Measurements from ENCODE around the gene SMAD3.

SMAD3 gene

DNA sequence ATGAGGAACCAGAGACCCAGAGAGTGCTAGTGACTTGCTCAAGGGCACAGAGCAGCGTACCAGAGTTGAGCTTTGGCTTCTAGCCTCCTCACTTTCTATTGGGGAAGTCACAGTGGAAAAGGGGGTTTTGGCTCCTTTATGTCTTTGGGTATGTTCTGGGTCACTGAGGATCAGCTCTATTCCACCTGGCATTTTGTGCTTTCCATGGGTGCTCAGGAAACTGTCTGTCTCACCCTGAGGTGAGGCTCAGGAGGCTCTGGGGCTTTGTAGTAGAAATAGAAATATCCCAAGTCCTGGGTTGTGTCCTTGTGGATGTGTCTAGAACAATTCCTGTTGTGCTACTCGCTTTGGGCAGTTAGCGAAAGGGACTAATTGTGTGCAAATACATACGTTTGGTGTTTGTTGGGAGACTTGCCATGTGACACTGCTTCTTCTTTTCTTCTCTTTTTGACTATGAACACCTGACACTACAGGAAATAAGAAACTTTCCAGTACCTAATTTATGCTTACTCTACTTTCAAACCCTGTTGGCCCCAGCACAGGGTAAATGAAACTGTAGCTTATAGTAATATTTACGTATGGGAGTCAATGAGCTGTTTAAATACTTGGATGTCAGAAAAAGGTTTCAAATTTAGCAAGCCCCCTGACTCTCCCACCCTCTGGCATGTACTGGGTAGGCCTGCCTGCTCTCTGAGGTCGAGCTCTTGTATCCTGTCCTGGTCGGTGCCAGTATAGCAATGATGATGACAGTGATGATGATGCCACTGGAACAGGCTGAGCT lies 35.6 kb downstream of the SMAD3 start:
- no peak overlapping the region for H3K4me3 ChIP-seq (replicated peaks; ENCODE audit: insufficient read depth, low read length)
- no peak for DNase-seq (ENCODE audit: low read depth in 1 of 2, low spot score in 1 of 2)
- TF ChIP-seq GABPA (IDR thresholded peaks at IDR 0.05; ENCODE audit: low read depth) (no peak), POLR2AphosphoS5 (IDR thresholded peaks at IDR 0.05; ENCODE audit: low read depth) (no peak), CTCF (IDR thresholded peaks at IDR 0.05; ENCODE audit: insufficient read depth, low read length) (no peak), SPI1 (IDR thresholded peaks at IDR 0.05; ENCODE audit: borderline replicate concordance, low read depth) (no peak)
- TF ChIP-seq, protein P1, sequence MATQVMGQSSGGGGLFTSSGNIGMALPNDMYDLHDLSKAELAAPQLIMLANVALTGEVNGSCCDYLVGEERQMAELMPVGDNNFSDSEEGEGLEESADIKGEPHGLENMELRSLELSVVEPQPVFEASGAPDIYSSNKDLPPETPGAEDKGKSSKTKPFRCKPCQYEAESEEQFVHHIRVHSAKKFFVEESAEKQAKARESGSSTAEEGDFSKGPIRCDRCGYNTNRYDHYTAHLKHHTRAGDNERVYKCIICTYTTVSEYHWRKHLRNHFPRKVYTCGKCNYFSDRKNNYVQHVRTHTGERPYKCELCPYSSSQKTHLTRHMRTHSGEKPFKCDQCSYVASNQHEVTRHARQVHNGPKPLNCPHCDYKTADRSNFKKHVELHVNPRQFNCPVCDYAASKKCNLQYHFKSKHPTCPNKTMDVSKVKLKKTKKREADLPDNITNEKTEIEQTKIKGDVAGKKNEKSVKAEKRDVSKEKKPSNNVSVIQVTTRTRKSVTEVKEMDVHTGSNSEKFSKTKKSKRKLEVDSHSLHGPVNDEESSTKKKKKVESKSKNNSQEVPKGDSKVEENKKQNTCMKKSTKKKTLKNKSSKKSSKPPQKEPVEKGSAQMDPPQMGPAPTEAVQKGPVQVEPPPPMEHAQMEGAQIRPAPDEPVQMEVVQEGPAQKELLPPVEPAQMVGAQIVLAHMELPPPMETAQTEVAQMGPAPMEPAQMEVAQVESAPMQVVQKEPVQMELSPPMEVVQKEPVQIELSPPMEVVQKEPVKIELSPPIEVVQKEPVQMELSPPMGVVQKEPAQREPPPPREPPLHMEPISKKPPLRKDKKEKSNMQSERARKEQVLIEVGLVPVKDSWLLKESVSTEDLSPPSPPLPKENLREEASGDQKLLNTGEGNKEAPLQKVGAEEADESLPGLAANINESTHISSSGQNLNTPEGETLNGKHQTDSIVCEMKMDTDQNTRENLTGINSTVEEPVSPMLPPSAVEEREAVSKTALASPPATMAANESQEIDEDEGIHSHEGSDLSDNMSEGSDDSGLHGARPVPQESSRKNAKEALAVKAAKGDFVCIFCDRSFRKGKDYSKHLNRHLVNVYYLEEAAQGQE (IDR thresholded peaks at IDR 0.05; ENCODE audit: insufficient replicate concordance, low read depth), result no peak
- H3K27ac ChIP-seq (replicated peaks), result peak overlapping the region; percentile 35
- H3K27me3 ChIP-seq (ENCODE audit: insufficient read depth, poor library complexity, severe bottlenecking), result no peaks in the 10 kb centered on the region

- TF ChIP-seq POLR2AphosphoS5 (IDR thresholded peaks at IDR 0.05; ENCODE audit: low read depth) (no peak), SPI1 (IDR thresholded peaks at IDR 0.05; ENCODE audit: borderline replicate concordance, low read depth) (no peak), GABPA (IDR thresholded peaks at IDR 0.05; ENCODE audit: low read depth) (no peak), CTCF (IDR thresholded peaks at IDR 0.05; ENCODE audit: insufficient read depth, low read length) (no peak)
- TF ChIP-seq, protein P1 (IDR thresholded peaks at IDR 0.05; ENCODE audit: insufficient replicate concordance, low read depth), result no peak
- Histone ChIP-seq H3K27me3 (ENCODE audit: insufficient read depth, poor library complexity, severe bottlenecking) (no peaks in the 10 kb centered on the region), H3K4me3 (replicated peaks; ENCODE audit: insufficient read depth, low read length) (no peak overlapping the region), H3K27ac (replicated peaks) (no peak overlapping the region)
- DNase-seq (ENCODE audit: low read depth in 1 of 2, low spot score in 1 of 2), result no peak
These were observed 36.7 kb downstream of the SMAD3 start for GRCh38 chr15:67101911-67102598.

DNA sequence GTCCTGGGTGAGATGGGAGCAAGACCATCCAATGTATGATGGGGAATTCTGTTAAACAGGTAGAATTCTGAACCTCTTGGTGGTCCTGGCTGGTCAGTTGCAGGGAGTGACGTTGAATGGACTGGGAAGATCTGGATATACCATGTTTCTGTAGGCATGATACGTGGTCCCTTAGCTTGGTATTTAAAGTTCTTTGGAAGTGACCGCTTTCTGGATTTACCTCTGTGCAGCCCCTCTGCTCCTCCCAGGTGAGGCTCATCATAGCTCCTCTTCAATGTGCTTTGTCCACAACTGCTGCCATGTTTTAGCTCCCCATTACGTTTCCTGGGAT lies 37.2 kb downstream of the SMAD3 start:
- DNase-seq (ENCODE audit: low read depth in 1 of 2, low spot score in 1 of 2), result no peak
- Histone ChIP-seq H3K27ac (replicated peaks) (no peak overlapping the region), H3K27me3 (ENCODE audit: insufficient read depth, poor library complexity, severe bottlenecking) (no peaks in the 10 kb centered on the region), H3K4me3 (replicated peaks; ENCODE audit: insufficient read depth, low read length) (no peak overlapping the region)
- no peak for TF ChIP-seq CTCF (IDR thresholded peaks at IDR 0.05; ENCODE audit: insufficient read depth, low read length)
- TF ChIP-seq POLR2AphosphoS5 (IDR thresholded peaks at IDR 0.05; ENCODE audit: low read depth), result no peak
- no peak for TF ChIP-seq GABPA (IDR thresholded peaks at IDR 0.05; ENCODE audit: low read depth)
- no peak for TF ChIP-seq SPI1 (IDR thresholded peaks at IDR 0.05; ENCODE audit: borderline replicate concordance, low read depth)
- TF ChIP-seq, protein P1 (IDR thresholded peaks at IDR 0.05; ENCODE audit: insufficient replicate concordance, low read depth), result no peak
